GM15510 (cell line): Measurements from ENCODE around the gene FGF22.

Experiments used
- POLR2A ChIP-seq: IDR thresholded peaks from 3 replicates; pipeline ENCODE4 v1.6.1; 2011; ENCODE audit warnings: borderline replicate concordance; ENCODE audit not compliant: insufficient read length; ENCODE audit errors: extremely low read depth

Gene FGF22

GRCh38 chr19:688214-688613, 48.5 kb downstream of the FGF22 start:
- no peak for TF ChIP-seq POLR2A

DNA sequence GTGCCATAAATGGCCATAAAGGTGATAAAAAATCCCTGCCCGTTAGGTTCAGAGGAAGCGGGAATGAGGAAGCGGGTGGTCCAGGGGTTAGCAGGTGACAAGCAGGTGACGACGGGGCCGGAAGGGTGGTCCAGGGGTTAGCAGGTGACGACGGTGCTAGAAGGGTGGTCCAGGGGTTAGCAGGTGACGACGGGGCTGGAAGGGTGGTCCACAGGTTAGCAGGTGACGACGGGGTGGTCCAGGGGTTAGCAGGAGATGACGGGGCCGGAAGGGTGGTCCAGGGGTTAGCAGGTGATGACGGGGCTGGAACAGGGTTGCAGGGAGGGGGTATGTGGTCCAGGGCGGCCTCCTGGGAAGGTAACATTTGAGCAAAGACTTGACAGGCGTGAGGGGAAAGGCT, 49.3 kb downstream of the FGF22 start:
- TF ChIP-seq POLR2A: no peak

- no peak for TF ChIP-seq POLR2A
Observed at GRCh38 chr19:690203-690602, 50.5 kb downstream of the FGF22 start.
